Common myeloid progenitor, CD34-positive (primary cell): ENCODE measurements around the gene UCN3.
"Not testable (repeated sequence)": the region's sequence is repeated elsewhere in the genome, so short reads cannot be mapped to it uniquely, and the experiment has no call there.

Experiments used
- CTCF ChIA-PET: fragments of 350-600 bp; sonication (Branson Sonifier 250); formaldehyde crosslinking; loops from one replicate; lab custom pipeline; 2021; ENCODE audit warnings: antibody characterized with exemption; lab: Charles Lee
- POLR2A ChIA-PET: fragments of 350-600 bp; sonication (Branson Sonifier 250); formaldehyde crosslinking; loops from one replicate; lab custom pipeline; 2021; ENCODE audit warnings: antibody characterized with exemption; lab: Charles Lee
- DNase-seq, 3 donors: peaks; one replicate each; pipeline versions ENCODE4 v3.0.0 to v3.0.0-alpha.2; 2013
- H3K27ac ChIP-seq, 2 experiments: 1 replicate in 1 of 2; 2 replicates in 1 of 2; pipeline ENCODE4 v1.7.0; 2013; ENCODE audit warnings: inconsistent platforms in 2 of 2, low read length in 2 of 2, mild to moderate bottlenecking in 2 of 2, low read depth in 1 of 2, moderate library complexity in 1 of 2; ENCODE audit not compliant: severe bottlenecking in 2 of 2, insufficient read depth in 1 of 2, poor library complexity in 1 of 2
- H3K27me3 ChIP-seq, 5 experiments: replicated peaks in 2 of 5; 1 replicate in 3 of 5; 2 replicates in 2 of 5; pipeline versions ENCODE4 v1.6.1 to v1.7.0; 2013; ENCODE audit warnings: low read length in 4 of 5, mild to moderate bottlenecking in 2 of 5, moderate library complexity in 2 of 5, inconsistent platforms in 1 of 5; ENCODE audit not compliant: insufficient read depth in 5 of 5, control insufficient read depth in 4 of 5
- H3K36me3 ChIP-seq, 4 experiments: 1 replicate in 2 of 4; 2 replicates in 2 of 4; pipeline versions ENCODE4 v1.6.1 to v1.7.0; 2013; ENCODE audit warnings: low read length in 3 of 4, control low read depth in 1 of 4, mild to moderate bottlenecking in 1 of 4; ENCODE audit not compliant: control insufficient read depth in 4 of 4, insufficient read depth in 4 of 4
- H3K4me1 ChIP-seq, 4 experiments: 1 replicate in 3 of 4; 2 replicates in 1 of 4; pipeline versions ENCODE4 v1.6.1 to v1.7.1; 2013; ENCODE audit warnings: low read length in 3 of 4, mild to moderate bottlenecking in 3 of 4, control low read depth in 1 of 4, inconsistent platforms in 1 of 4, moderate library complexity in 1 of 4; ENCODE audit not compliant: control insufficient read depth in 4 of 4, insufficient read depth in 4 of 4; ENCODE audit errors: control extremely low read depth in 1 of 4
- H3K4me3 ChIP-seq, 7 experiments: 1 replicate in 4 of 7; 2 replicates in 3 of 7; pipeline versions ENCODE4 v1.5.1 to v1.7.0; 2013; ENCODE audit warnings: mild to moderate bottlenecking in 7 of 7, low read length in 6 of 7, moderate library complexity in 6 of 7, inconsistent platforms in 2 of 7, low read depth in 2 of 7, control low read depth in 1 of 7; ENCODE audit not compliant: insufficient read depth in 4 of 7, control insufficient read depth in 1 of 7; ENCODE audit errors: extremely low read depth in 1 of 7
- H3K9me3 ChIP-seq, 5 experiments: 1 replicate in 4 of 5; 2 replicates in 1 of 5; pipeline versions ENCODE4 v1.6.1 to v1.7.1; 2013; ENCODE audit warnings: low read length in 4 of 5, mild to moderate bottlenecking in 2 of 5, inconsistent platforms in 1 of 5, low read depth in 1 of 5, moderate library complexity in 1 of 5; ENCODE audit not compliant: control insufficient read depth in 4 of 5, insufficient read depth in 2 of 5; ENCODE audit errors: control extremely low read depth in 1 of 5
- WGBS: methylation state at CpG from one replicate; pipeline ENCODE4 v1.1.5; 2013; ENCODE audit not compliant: insufficient coverage; 5-methylcytosine and 5-hydroxymethylcytosine counted together

The UCN3 gene

GRCh38 chr10:5376450-5376849 is 11.7 kb downstream of the UCN3 start:
- H3K4me3 ChIP-seq: no peak overlapping the region
- ChIA-PET POLR2A (no interaction called here), CTCF (interaction anchor here (1.3 kb wide), 1 partner anchor 527 kb away, joined by 5 read pairs; no protein-coding TSS in a partner anchor)
- H3K4me1 ChIP-seq: no peaks in the 10 kb centered on the region
- H3K36me3 ChIP-seq: no peaks in the 10 kb centered on the region
- H3K9me3 ChIP-seq: no peaks in the 10 kb centered on the region
- no peak for DNase-seq
- no peak overlapping the region for H3K27ac ChIP-seq
- H3K27me3 ChIP-seq: no peaks in the 10 kb centered on the region
- 97% methylated on average over 3 of the region's 4 CpGs for WGBS

- H3K4me1 ChIP-seq, POLR2A ChIA-PET, H3K4me3 ChIP-seq, H3K27ac ChIP-seq, DNase-seq, H3K9me3 ChIP-seq, H3K27me3 ChIP-seq, H3K36me3 ChIP-seq: not testable (repeated sequence)
- CTCF ChIA-PET: interaction anchor here (1.2 to 1.8 kb wide), 2 partner anchors 530 to 535 kb away, joined by 3 to 12 read pairs; no protein-coding TSS in a partner anchor
- WGBS: 100% methylated on average over 3 of the region's 5 CpGs
Observed at GRCh38 chr10:5379202-5379601, 14.4 kb downstream of the UCN3 start.

GRCh38 chr10:5380395-5380794 is 15.6 kb downstream of the UCN3 start:
- H3K4me3 ChIP-seq, H3K9me3 ChIP-seq, H3K4me1 ChIP-seq, H3K27ac ChIP-seq, H3K27me3 ChIP-seq, POLR2A ChIA-PET, H3K36me3 ChIP-seq, DNase-seq: not testable (repeated sequence)
- WGBS: 94% methylated on average over 10 of the region's 12 CpGs
- CTCF ChIA-PET: interaction anchor here (0.9 to 1.8 kb wide), 6 partner anchors 10 to 536 kb away, joined by 3 to 12 read pairs (median 3); no protein-coding TSS in a partner anchor

GRCh38 chr10:5381187-5381586 is 16.4 kb downstream of the UCN3 start:
- peak in 1 of 3 donors; percentile 26 for DNase-seq
- no CpG with 5 or more reads among the region's 2 CpGs for WGBS
- Histone ChIP-seq H3K27me3 (no peaks in the 10 kb centered on the region), H3K4me1 (no peaks in the 10 kb centered on the region), H3K27ac (no peak overlapping the region), H3K4me3 (no peak overlapping the region), H3K36me3 (no peaks in the 10 kb centered on the region), H3K9me3 (no peaks in the 10 kb centered on the region)
- CTCF ChIA-PET: interaction anchor here (1.3 to 1.8 kb wide), 2 partner anchors 9 to 532 kb away, joined by 6 to 12 read pairs; no protein-coding TSS in a partner anchor
- POLR2A ChIA-PET: no interaction called here

GRCh38 chr10:5385224-5385623 is 20.5 kb downstream of the UCN3 start:
- CTCF ChIA-PET: no interaction called here
- Histone ChIP-seq H3K4me3 (no peak overlapping the region), H3K4me1 (no peaks in the 10 kb centered on the region), H3K36me3 (no peaks in the 10 kb centered on the region), H3K9me3 (peaks cover 0 to 13% (median 0%) of the 10 kb centered on the region in 5 experiments), H3K27ac (no peak overlapping the region), H3K27me3 (no peaks in the 10 kb centered on the region)
- POLR2A ChIA-PET: no interaction called here
- no peak for DNase-seq
- WGBS: no CpG with 5 or more reads among the region's 2 CpGs

- Histone ChIP-seq H3K27me3 (no peaks in the 10 kb centered on the region), H3K9me3 (peaks cover 8 to 30% (median 10%) of the 10 kb centered on the region in 5 experiments), H3K36me3 (no peaks in the 10 kb centered on the region), H3K4me3 (no peak overlapping the region), H3K4me1 (no peaks in the 10 kb centered on the region), H3K27ac (no peak overlapping the region)
- no peak for DNase-seq
- CTCF ChIA-PET: interaction anchor here (0.9 to 2.1 kb wide), 3 partner anchors 48 to 537 kb away, joined by 3 to 13 read pairs (median 3); no protein-coding TSS in a partner anchor
- POLR2A ChIA-PET: no interaction called here
- 92% methylated on average over 2 of the region's 5 CpGs for WGBS
Observed at GRCh38 chr10:5387169-5387568, 22.4 kb downstream of the UCN3 start.

- POLR2A ChIA-PET: interaction anchor here (0.6 kb wide), 1 partner anchor 239 kb away, joined by 3 read pairs; no protein-coding TSS in a partner anchor
- DNase-seq: peak in 2 of 3 donors; percentile 20 to 36
- WGBS: no CpG with 5 or more reads among the region's 1 CpG
- H3K9me3 ChIP-seq: peaks cover 8 to 37% (median 15%) of the 10 kb centered on the region in 5 experiments
- H3K27ac ChIP-seq: no peak overlapping the region
- CTCF ChIA-PET: interaction anchor here (0.9 kb wide), 1 partner anchor 10 kb away, joined by 6 read pairs; no protein-coding TSS in a partner anchor
- H3K36me3 ChIP-seq: no peaks in the 10 kb centered on the region
- H3K4me1 ChIP-seq: no peaks in the 10 kb centered on the region
- H3K27me3 ChIP-seq: no peaks in the 10 kb centered on the region
- H3K4me3 ChIP-seq: no peak overlapping the region
Observed at GRCh38 chr10:5390607-5391205, 25.9 kb downstream of the UCN3 start.
